ELF-1 (cell line): ENCODE results near the gene SECISBP2L.
A peak's percentile ranks its signal among the peaks of the same experiment; 100 is the strongest.
"Not testable (repeated sequence)": the region's sequence is repeated elsewhere in the genome, so short reads cannot be mapped to it uniquely, and the experiment has no call there.

Experiments used
- DNase-seq: peaks from one replicate; pipeline ENCODE4 v3.0.0-alpha.2; 2016; ENCODE audit warnings: low read depth, low spot score

SECISBP2L gene

GRCh38 chr15:49046220-49047102, at the start of gene SECISBP2L:
SECISBP2L (minus strand) TSS chr15:49046446; CDS start chr15:49046299, 147 bp downstream.
- peak; percentile 99 for DNase-seq

- DNase-seq, result no peak
Observed at GRCh38 chr15:49094923-49095322, 48.7 kb upstream of the SECISBP2L start.

- DNase-seq, result no peak
Observed at GRCh38 chr15:49093252-49094105, 47.2 kb upstream of the SECISBP2L start.

- peak; percentile 5 for DNase-seq
Observed at GRCh38 chr15:49088996-49089395, 42.8 kb upstream of the SECISBP2L start.

GRCh38 chr15:49085696-49086459, 39.6 kb upstream of the SECISBP2L start:
- no peak for DNase-seq

GRCh38 chr15:49084285-49084570, 38.0 kb upstream of the SECISBP2L start:
- no peak for DNase-seq

- DNase-seq, result no peak
Observed at GRCh38 chr15:49083401-49084284, 37.4 kb upstream of the SECISBP2L start.

- no peak for DNase-seq
Observed at GRCh38 chr15:49082960-49083359, 36.7 kb upstream of the SECISBP2L start.

GRCh38 chr15:49079340-49080039, 33.2 kb upstream of the SECISBP2L start:
- no peak for DNase-seq

- no peak for DNase-seq
Observed at GRCh38 chr15:49075881-49076280, 29.6 kb upstream of the SECISBP2L start.

GRCh38 chr15:49074589-49075287, 28.5 kb upstream of the SECISBP2L start:
- DNase-seq, result not testable (repeated sequence)

- no peak for DNase-seq
Observed at GRCh38 chr15:49066372-49066771, 20.1 kb upstream of the SECISBP2L start.

- DNase-seq, result no peak
Observed at GRCh38 chr15:49064884-49065283, 18.6 kb upstream of the SECISBP2L start.

- peak; percentile 28 for DNase-seq
Observed at GRCh38 chr15:49064281-49064653, 18.0 kb upstream of the SECISBP2L start.

- peak; percentile 51 for DNase-seq
Observed at GRCh38 chr15:49063402-49064280, 17.4 kb upstream of the SECISBP2L start.

GRCh38 chr15:49062900-49063299, 16.7 kb upstream of the SECISBP2L start:
- peak; percentile 16 for DNase-seq

GRCh38 chr15:49060710-49061495, 14.7 kb upstream of the SECISBP2L start:
- no peak for DNase-seq

- DNase-seq, result no peak
Observed at GRCh38 chr15:49059491-49059890, 13.2 kb upstream of the SECISBP2L start.
